ENCODE results near the gene MTA3.
"Not testable (repeated sequence)": the region's sequence is repeated elsewhere in the genome, so short reads cannot be mapped to it uniquely, and the experiment has no call there.

Gene MTA3

DNA sequence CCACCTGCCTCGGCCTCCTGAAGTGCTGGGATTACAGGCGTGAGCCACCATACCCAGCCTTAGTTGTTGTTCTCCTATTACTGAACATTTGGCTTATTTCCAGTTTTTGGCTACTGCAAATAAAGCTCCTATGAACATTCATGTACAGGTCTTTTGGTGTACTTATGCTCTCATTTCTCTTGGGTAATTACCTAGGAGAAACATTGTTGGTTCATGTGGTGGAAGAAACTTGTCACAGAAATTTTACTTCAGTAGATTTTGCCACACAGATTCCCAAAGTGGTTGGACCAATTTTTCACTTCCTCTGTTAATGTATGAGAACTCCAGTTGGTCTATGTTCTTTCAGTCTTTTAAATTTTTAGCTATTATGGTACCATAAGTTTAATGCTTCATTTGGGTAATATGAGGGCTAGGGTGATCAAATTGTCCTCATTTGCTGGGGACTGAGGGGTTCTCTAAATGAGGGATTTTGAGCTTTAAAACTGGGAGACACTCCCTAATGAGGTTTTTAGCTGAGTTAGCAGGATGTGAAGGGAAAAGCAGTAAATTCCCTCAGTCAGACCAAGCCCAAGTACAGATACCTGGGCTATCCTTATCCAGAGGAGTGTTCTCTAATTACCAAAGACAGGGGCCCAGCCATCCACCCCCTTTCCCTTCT is 33.9 kb downstream of the MTA3 start:
- no peak overlapping the region for H3K4me3 ChIP-seq (ENCODE audit: control insufficient read depth, low read depth, low read length)
- TF ChIP-seq, protein P1, sequence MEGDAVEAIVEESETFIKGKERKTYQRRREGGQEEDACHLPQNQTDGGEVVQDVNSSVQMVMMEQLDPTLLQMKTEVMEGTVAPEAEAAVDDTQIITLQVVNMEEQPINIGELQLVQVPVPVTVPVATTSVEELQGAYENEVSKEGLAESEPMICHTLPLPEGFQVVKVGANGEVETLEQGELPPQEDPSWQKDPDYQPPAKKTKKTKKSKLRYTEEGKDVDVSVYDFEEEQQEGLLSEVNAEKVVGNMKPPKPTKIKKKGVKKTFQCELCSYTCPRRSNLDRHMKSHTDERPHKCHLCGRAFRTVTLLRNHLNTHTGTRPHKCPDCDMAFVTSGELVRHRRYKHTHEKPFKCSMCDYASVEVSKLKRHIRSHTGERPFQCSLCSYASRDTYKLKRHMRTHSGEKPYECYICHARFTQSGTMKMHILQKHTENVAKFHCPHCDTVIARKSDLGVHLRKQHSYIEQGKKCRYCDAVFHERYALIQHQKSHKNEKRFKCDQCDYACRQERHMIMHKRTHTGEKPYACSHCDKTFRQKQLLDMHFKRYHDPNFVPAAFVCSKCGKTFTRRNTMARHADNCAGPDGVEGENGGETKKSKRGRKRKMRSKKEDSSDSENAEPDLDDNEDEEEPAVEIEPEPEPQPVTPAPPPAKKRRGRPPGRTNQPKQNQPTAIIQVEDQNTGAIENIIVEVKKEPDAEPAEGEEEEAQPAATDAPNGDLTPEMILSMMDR (conservative IDR thresholded peaks at IDR 0.05; ENCODE audit: control insufficient read depth, insufficient read depth, low read depth, low read length) = no peak
- DNase-seq (ENCODE audit: low read depth) = no peak

DNA sequence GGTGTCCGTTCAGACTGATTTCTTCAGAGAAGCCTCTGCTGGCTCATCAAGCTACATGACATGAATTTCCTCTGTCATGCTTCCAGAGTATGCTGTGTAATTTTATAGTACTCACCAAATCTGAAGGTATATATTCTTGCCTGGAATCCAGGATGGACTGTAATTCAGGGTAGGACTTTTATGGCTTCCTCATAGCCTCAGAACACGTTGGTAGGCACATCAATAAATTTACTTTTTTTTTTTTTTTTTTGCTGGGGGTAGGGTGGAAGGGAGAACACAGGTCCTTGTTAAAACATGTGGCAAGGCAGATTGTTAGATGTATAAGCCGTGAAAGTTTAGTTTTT is 34.4 kb downstream of the MTA3 start:
- no peak overlapping the region for H3K4me3 ChIP-seq (ENCODE audit: control insufficient read depth, low read depth, low read length)
- no peak for DNase-seq (ENCODE audit: low read depth)
- TF ChIP-seq, protein P1 (conservative IDR thresholded peaks at IDR 0.05; ENCODE audit: control insufficient read depth, insufficient read depth, low read depth, low read length) = no peak

DNA sequence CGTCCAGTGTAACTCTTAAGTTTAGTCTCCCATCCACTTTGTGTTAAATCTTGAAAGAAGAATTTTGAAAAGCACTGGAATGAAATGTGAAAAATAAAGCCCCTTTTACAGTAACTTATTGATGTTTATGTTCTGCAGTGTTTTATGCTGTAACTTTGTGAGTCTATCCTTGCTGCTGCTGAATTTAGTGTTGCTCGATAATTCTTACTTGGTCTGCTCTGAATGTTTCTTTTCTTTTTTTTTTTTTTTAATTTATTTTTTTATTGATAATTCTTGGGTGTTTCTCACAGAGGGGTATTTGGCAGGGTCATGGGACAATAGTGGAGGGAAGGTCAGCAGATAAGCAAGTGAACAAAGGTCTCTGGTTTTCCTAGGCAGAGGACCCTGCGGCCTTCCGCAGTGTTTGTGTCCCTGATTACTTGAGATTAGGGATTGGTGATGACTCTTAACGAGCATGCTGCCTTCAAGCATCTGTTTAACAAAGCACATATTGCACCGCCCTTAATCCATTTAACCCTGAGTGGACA is 36.0 kb downstream of the MTA3 start:
- not testable (repeated sequence) for DNase-seq (ENCODE audit: low read depth); H3K4me3 ChIP-seq (ENCODE audit: control insufficient read depth, low read depth, low read length)

DNA sequence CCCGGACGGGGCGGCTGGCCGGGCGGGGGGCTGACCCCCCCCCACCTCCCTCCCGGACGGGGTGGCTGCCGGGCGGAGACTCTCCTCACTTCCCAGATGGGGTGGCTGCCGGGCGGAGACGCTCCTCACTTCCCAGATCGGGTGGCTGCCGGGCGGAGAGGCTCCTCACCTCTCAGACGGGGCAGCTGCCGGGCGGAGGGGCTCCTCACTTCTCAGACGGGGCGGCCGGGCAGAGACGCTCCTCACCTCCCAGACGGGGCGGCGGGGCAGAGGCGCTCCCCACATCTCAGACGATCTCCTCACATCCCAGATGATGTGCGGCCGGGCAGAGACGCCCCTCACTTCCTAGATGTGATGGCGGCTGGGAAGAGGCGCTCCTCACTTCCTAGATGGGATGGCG is 37.7 kb downstream of the MTA3 start:
- H3K4me3 ChIP-seq (ENCODE audit: control insufficient read depth, low read depth, low read length); DNase-seq (ENCODE audit: low read depth): not testable (repeated sequence)

DNA sequence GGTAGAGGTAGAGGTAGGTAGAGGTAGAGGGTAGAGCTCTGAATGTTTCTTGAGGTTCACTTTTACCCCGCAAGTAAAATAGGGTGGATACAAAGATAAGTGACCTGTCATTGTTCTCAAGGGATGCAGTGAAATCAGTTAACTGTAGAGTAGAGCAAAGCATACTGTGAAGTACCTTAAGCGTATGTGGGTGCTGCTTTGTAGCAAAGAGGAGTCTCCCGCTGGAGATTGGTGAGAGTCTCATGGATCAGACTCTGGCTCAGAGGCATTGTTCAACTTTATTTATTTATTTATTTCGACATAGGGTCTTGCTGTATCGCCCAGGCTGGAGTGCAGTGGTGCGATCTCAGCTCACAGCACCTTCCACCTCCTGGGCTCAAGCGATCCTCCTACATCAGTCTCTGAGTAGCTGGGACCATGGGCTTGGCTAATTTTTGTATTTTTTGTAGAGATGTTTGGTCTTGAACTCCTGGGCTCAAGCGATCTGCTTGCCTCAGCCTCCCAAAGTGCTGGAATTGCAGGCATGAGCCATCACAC is 38.7 kb downstream of the MTA3 start:
- TF ChIP-seq, protein P1 (conservative IDR thresholded peaks at IDR 0.05; ENCODE audit: control insufficient read depth, insufficient read depth, low read depth, low read length) = no peak
- H3K4me3 ChIP-seq (ENCODE audit: control insufficient read depth, low read depth, low read length) = no peak overlapping the region
- DNase-seq (ENCODE audit: low read depth) = no peak

DNA sequence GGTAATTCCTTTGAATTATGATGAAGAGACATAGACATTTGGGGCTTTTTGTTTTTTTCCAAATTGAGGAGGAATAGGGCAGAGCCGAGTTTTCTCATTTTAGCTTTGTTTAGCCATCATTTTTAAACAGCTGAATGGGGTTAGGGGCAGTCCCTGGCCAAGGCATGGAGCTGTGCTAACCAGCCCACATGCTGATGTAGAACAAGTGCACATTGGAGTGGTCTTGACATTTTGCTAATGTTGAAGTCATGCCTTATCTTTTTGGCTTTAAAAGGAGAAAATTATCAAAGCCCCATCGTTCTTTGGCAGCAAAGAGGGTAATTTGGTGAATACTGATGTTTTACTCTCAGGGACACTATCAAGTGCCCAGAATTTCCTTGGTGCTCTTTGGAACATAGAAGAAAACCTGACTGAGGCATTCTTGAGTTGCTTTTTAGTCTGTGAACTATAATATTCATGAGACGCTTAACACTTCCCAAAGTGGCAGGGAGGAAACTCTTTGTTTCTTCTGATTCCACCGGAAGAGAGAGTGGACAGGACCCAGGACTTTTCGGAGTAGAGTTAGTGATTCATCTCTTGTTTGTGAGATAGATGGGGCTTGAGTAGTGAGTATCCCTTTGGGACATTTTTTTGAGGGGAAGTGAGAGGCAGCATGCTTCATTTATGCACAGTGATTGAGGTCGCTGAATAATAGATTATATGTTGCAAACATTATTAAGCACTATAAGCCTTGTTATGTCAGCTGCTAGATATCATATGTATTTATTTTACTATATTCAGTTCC is 45.0 kb downstream of the MTA3 start:
- no peak overlapping the region for H3K4me3 ChIP-seq (ENCODE audit: control insufficient read depth, low read depth, low read length)
- TF ChIP-seq, protein P1 (conservative IDR thresholded peaks at IDR 0.05; ENCODE audit: control insufficient read depth, insufficient read depth, low read depth, low read length) = no peak
- DNase-seq (ENCODE audit: low read depth) = peak; percentile 52

DNA sequence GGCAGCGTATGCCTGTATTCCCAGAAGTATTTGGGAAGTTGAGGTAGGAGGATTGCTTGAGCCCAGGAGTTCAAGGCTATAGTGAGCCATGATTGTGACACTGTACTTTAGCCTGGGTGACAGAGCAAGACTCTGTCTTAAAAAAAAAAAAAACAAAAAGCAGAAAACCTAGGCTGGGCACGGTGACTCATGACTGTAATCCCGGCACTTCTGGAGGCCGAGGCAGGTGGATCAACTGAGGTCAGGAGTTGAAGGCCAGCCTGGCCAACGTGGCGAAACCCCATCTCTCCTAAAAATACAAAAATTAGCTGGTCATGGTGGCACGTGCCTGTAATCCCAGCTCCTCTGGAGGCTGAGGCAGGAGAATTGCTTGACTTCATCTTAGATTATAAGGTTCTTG is 46.4 kb downstream of the MTA3 start:
- DNase-seq (ENCODE audit: low read depth) = no peak
- no peak overlapping the region for H3K4me3 ChIP-seq (ENCODE audit: control insufficient read depth, low read depth, low read length)
- TF ChIP-seq, protein P1 (conservative IDR thresholded peaks at IDR 0.05; ENCODE audit: control insufficient read depth, insufficient read depth, low read depth, low read length) = no peak
